NCI-H345 treated with DMSO at 0.1 percent for 48 hours (cell line): ENCODE measurements around the gene DAPK2.

Experiments used
- DNase-seq: peaks from one replicate; lab custom pipeline; 2025; ENCODE audit not compliant: unreplicated experiment; lab: John Stamatoyannopoulos, UW

DAPK2 gene

DNA sequence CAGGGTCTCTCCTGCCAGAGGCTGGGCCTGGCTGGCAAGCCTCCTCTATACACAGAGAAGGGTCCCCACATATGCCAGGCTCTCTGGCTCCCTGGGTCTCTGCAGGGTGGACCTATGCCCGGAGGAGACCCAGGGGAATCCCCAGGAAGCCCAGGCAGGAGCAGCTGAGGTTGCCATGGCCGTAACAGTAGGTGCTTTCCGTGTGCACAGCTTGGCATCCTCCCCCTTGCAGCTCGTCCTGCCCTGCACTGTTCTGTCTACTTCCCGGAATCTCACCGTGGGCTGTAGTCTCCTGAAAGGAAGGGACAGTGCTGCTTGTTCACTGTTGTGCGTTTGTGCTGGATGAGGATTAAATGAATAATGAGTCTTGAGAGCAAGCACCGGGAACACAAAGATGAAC is 47.8 kb downstream of the DAPK2 start:
- no peak for DNase-seq

DNA sequence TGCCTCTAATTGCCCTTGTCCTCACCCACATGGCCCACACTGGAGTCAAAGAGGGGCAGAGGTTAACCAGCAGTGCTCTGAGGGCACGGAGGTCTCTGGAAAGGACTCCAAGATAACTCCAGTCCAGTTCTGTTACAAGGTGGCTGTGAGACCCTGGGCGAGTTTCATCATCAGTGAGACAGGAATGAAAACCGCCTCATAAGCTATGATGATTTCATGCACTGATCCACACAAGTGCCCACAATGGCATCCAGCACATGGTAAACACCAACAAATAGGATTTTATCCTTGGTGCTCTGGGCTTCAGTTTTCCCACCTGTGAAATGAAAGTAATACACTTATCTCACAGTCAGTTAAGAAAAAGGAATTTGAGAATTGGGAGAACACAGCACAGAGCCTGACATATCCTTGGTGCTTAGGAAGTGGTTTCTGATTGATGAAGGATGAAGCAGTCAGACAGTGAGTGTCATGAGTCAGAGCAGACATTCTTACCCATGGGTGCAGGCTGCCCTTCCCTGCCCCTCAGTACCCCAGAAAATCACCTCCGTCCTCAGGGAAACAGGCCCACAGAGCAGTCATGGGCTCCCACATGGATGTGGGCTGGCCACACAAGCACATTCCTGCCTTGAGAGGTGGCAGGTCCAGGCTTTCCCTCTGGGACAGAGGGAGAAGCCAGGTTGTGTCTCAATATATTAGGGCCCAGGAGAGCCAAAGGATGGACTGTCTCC is 48.4 kb downstream of the DAPK2 start:
- DNase-seq: no peak

DNA sequence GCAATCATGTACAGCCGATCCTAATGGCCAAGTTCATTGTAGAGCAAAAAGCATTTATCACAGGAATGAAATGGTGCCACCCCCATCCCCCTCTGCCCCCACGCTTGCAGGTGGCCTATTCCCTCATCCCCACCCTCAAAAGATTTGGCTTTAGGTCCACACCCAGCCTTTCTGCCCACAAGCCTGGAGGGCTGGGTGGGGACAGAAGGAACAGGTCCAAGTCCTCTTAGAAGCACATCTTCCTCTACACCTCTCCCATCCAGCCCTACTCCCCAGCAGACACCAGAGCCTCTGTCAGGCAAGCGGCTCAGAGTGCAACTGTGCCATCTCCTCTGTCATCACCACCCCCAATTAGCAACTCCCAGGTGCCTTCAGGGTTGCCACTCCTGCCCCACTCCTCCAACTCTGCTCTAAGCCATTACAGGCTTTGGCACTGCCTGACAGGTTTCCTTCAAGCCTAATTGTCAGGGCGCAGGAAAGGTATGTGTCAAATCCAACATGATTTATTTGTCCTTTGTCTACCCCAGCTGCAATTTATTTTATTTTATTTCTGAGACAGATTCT is 49.4 kb downstream of the DAPK2 start:
- DNase-seq: no peak

DNA sequence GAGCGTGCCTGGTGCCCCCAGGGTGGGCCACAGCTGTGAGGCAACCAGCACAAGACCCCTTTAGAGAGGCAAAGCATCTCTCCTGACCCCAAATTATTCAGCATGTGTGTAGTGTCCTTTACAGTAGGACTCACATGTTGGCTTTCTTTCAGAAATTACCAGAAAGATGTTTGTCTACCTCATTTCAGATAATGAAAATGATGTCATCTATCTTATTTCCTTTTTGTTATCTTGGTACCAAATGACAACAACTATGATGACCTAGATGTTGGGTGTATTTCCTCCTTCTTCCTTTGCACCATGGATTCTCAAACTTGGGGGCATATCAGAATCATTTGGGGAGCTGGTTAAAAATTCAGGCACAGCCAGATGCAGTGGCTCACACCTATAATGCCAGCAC is 50.5 kb downstream of the DAPK2 start:
- no peak for DNase-seq

DNA sequence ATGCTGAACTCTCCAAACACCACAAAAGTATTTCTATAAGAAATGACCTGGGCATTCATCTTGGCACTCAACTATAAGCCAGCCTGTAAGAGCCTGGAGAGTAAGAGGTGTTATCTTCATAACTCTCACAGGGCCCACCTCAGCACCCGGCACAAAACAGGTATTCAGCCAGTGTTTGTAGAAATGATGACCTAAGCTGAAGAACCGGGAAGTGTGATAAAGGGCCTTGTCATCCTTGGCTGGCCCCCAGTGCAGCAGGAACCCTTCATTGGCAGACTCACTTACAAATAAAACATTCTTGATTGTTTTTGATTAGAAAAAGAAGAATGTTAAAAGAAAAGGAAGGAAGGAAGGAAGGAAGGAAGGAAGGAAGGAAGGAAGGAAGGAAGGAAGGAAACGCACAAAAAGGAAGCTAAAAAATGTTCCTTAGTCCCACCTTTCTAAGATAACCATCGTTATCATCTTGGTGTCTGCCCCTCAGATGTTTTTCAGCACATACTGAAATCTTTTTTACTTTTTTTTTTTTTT is 52.1 kb downstream of the DAPK2 start:
- DNase-seq: no peak

DNA sequence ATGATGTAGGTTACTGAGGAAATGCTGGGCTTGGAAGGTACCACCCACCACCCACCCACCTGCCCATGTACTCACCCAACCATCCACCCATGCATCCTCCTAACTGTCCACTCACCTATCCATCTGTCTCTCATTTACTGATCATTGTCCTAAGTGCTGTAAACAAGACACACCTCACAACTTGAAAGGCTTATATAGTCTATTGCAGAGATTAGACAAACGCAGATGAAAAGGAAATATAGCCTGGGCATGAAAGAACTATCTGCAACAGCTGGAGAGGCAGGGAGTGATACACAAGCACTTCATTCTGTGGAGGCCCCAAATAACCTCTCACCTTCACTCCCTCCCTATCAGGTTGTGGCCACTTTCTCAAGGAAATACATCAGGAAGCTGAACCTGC is 54.0 kb downstream of the DAPK2 start:
- no peak for DNase-seq

GRCh38 chr15:63991706-63992105 is 54.6 kb downstream of the DAPK2 start:
- no peak for DNase-seq

DNA sequence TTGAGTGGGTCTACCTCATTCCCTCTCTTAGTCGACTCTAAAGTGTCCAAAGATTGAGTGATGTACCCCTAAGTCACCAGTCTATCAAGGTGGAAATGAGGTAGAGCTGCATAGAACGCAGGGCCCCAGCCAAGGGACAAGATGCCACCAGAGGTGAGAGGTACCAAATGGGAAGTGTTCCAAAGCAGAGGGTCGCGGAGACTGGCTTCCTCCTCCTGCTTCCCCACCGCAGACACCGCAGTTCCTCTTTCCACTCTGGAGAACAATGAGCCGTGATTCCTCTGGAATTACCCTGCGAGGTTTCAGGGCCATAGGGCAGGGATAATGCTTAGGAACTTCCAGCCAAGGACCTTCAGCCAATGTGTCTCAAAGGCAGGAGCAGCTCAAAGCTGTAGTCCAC is 55.8 kb downstream of the DAPK2 start:
- no peak for DNase-seq

GRCh38 chr15:63987796-63988378 is 58.4 kb downstream of the DAPK2 start:
- DNase-seq: no peak

GRCh38 chr15:63986751-63987341 is 59.4 kb downstream of the DAPK2 start:
- no peak for DNase-seq

GRCh38 chr15:63986185-63986680 is 60.1 kb downstream of the DAPK2 start:
- DNase-seq: no peak

GRCh38 chr15:63985221-63986184 is 60.8 kb downstream of the DAPK2 start:
- DNase-seq: no peak

GRCh38 chr15:63984331-63984730 is 62.0 kb downstream of the DAPK2 start:
- DNase-seq: no peak

DNA sequence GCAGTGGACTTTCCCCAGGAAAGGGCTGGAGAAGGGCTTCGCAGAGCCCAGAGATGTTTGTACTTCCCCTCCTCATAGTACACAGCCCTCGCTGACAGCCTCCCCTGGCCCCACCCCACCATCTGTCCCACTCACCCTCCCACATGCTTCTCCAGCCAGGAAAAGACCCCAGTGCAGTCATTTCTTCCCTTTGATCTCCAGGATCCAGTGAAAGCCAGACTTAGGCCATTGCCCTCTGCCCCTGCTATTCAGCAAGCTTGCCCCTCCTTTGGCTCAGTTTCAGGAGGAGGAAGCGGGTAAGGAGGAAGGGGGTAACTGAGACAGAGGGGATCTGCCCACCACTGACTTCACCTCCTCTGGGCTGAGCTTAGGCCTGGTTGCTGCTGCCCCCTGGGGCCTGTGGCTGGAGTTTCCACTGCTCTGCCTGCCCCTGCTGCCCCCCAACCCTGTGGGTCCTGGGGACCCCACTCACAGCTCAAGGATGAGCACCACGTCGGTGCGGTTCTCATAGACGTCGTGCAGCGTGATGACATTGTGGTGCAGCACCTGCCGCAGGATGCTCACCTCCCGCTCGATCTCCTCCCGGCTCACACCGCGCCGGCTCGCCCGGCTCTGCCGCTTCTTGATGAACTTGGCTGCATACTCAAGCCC is 63.1 kb downstream of the DAPK2 start:
- no peak for DNase-seq

DNA sequence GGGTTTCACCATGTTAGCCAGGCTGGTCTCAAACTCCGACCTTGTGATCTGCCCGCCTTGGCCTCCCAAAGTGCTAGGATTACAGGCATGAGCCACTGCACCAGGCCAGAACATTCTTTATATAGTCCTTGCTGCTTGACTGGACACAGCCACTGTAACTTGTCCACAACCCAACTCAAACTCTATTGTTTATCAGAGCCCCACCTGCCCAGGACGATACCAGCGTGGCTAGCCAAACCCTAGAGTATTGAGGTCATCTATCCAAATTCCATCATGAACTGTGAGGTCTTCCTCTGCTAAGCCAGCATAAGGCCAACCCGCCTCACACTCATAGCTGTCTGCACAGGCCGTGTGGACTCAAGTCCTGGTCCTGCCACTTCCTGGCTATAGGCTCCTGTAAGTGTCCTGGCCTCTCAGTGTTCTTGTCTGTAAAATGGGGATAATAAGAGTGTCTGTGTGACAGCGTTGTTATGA is 63.9 kb downstream of the DAPK2 start:
- no peak for DNase-seq

GRCh38 chr15:63981596-63982320 is 64.5 kb downstream of the DAPK2 start:
- DNase-seq: no peak

GRCh38 chr15:63979262-63979793 is 67.0 kb downstream of the DAPK2 start:
- DNase-seq: no peak

DNA sequence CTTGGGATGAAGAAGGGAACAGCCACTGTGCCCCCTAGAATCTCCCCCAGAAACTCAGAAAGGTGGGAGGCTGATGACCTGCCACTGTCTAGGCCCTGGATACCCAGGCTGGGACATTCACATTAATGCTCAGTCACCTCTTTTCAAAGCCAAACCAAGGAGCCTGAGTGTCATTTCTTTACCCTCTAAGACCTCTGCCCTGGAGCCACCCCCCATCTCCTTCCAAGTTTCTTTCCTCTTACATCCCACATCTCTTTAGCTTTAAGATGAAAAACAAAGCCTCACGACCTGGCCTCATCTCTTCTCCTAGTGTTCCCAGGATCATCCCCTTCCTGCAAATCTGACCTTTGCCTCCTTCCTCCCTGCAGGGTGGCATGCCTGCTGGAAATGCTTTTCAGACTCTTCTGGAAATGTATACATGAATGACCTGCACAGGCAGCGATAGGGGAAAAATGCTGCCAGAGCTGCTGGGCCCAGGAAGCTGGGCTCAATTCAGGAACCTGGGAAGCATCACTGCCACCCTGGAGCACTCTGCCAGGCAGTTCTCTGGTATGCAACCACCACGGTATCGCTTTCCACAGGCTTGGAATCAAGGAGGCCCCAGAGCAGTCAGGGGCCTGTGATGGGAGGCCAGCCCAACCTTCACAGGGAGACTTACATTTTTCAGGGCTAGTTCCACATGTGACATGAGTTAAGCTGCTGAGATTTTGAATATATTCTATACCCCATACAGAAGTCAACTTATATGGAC is 67.6 kb downstream of the DAPK2 start:
- no peak for DNase-seq
